Measurements from ENCODE around the gene NR2F1-AS1.
"Not testable (repeated sequence)": the region's sequence is repeated elsewhere in the genome, so short reads cannot be mapped to it uniquely, and the experiment has no call there.

The NR2F1-AS1 gene

DNA sequence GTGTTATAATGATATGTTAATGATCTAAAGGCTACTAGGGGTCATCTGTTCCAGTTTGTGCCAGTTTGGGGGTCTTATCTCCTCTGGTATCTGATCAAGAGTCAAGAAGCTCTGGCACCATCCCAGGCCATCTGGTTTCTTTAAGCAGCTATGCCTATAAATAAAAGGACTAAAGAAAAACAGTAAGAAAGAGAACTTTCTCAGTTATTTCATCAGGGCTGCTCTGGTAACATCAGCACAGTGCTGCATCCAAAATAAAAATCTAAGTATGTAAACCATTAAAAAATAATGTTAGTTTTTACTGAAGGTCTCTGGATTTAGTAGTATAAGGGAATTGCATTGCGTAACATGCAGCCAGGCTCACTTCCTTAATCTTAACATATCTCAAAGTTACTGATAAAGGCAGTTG, 185.0 kb downstream of the NR2F1-AS1 start:
- H3K27ac ChIP-seq: no peak overlapping the region
- TF ChIP-seq, protein P1, sequence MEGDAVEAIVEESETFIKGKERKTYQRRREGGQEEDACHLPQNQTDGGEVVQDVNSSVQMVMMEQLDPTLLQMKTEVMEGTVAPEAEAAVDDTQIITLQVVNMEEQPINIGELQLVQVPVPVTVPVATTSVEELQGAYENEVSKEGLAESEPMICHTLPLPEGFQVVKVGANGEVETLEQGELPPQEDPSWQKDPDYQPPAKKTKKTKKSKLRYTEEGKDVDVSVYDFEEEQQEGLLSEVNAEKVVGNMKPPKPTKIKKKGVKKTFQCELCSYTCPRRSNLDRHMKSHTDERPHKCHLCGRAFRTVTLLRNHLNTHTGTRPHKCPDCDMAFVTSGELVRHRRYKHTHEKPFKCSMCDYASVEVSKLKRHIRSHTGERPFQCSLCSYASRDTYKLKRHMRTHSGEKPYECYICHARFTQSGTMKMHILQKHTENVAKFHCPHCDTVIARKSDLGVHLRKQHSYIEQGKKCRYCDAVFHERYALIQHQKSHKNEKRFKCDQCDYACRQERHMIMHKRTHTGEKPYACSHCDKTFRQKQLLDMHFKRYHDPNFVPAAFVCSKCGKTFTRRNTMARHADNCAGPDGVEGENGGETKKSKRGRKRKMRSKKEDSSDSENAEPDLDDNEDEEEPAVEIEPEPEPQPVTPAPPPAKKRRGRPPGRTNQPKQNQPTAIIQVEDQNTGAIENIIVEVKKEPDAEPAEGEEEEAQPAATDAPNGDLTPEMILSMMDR (conservative IDR thresholded peaks at IDR 0.05): no peak

DNA sequence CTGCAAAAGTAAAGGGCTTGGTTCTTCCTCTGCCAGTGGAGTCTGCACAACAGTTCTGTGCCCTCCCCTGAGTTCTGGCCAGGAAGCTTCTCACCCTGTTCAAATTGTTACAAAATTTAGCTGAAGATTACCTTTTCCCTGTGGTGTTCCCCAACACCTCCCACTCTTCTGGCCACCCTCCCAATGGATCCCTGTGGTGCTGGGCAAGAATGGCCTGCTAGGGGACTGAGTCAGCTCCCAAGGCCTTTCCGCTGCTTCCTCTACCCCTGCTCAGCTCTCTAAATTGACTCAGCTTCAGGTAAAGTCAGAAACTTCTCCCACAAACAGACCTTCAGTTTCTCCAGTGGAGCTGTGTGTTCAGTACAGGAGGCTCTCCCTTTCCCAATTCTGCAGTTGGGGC, 186.0 kb downstream of the NR2F1-AS1 start:
- TF ChIP-seq, protein P1 (conservative IDR thresholded peaks at IDR 0.05): no peak
- no peak overlapping the region for H3K27ac ChIP-seq

DNA sequence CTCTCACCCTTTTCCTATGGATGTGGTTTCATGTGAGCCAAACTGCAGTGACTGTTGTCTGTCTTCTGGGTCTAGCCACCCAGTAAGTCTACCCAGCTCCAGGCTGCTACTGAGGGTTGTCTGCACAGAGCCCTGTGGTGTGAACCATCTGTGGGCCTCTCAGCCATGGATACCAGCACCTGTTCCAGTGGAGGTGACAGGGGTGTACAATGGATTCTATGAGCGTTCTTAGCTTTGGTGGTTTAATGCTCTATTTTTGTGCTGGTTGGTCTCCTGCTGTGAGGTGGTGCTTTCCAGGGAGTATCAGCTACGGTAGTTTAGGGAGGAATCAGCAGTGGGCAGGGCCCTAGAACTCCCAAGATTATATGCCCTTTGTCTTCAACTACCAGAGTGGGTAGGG, 186.7 kb downstream of the NR2F1-AS1 start:
- TF ChIP-seq, protein P1 (conservative IDR thresholded peaks at IDR 0.05): no peak

DNA sequence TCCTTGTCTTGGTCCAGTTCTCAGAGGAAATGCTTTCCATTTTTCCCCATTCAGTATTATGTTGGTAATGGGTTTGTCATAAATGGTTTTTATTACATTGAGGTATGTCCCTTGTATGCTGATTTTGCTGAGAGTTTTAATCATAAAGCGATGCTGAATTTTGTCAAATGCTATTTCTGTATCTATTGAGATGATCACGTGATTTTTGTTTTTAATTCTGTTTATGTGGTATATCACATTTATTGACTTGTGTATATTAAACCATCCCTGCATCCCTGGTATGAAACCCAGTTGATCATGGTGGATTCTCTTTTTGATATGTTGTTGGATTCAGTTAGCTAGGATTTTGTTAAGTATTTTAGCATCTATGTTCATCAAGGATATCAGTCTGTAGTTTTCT, 189.8 kb downstream of the NR2F1-AS1 start:
- H3K27ac ChIP-seq: not testable (repeated sequence)

More for the DNA sequence above, 186.7 kb downstream of the NR2F1-AS1 start:
- no peak overlapping the region for H3K27ac ChIP-seq

DNA sequence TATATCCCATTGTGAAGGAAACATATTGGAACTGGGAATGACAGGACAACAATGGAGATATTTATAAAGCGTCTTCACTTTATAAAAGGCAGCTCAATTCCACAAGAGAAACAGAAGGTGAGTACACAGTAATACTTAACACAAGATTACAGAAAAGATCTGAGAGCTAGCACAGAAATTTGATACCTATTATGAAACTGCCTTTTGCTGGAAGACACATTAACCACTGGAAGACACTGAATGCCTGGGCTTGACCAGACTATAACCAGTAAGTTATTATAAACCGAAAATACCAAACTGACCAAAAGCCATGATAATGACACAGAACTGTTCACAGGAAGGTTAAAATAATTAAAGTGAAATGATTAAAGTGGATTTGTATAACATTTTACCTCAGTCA, 195.4 kb downstream of the NR2F1-AS1 start:
- TF ChIP-seq, protein P1 (conservative IDR thresholded peaks at IDR 0.05): no peak
- H3K27ac ChIP-seq: no peak overlapping the region

DNA sequence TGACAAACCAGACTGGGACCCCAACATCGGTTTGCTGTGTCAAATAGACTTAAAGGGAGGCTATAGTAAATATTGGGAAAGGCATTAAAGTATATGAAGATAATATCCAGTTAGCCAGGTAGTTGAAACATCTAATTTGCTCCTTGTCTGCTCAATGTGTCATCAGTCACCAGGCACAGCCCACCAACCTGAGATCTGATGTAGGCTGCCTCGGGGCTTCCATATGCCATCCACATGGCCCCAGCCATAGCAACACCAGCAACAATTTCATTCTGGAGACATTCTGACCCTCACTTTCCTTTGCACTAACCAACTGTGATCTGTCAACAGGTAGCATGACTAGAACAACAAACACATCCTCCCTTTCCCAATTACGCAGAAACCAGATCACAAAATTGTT, 196.0 kb downstream of the NR2F1-AS1 start:
- no peak overlapping the region for H3K27ac ChIP-seq
- TF ChIP-seq, protein P1 (conservative IDR thresholded peaks at IDR 0.05): no peak

DNA sequence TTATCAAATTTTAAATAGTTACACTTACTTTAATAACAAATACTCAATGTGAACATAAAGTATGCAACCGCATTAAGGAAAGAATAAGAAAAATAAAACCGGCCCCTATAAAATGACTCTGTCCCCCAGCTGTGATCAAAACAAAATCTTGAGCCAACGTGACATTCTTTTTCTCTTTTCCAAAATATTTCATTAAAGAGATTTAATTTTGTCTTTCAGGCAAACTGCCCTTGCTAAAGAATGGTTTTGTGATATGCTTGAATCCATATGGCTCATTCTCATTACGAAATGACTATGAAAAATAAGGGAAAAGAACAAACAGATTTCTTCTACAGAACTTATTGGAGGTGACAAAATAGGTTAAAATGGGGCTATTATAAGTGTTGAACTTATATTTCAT, 197.0 kb downstream of the NR2F1-AS1 start:
- TF ChIP-seq, protein P1 (conservative IDR thresholded peaks at IDR 0.05): no peak

DNA sequence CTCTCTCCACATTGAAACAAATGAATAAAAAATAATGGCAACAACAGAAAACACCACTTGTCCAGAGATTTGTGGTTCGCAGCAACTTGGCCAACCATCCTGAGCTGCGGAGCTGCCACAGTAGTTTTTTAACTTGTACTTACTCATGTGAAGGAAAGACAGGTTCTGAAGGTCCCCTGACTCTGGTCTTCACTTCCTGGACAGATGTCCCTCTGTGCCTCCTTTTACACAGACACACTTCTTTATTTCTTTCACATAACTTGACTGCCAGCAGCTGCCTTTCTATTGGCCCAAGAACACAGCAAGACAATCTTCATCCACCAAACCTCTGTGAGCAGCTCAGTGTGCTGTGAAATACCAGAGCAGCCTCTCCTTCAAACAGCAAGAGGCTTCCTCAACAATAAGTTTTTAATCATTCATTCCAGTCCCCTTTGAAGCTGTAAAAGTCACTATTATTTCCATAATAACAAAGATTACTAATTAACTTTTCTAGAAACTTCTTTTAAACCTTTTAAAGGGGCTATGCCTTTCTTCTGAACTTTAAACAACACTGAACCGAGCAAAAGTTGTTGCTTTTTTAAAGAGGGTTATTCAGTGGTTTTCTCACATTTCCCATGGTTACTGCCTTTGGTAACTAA, 198.7 kb downstream of the NR2F1-AS1 start:
- H3K27ac ChIP-seq: no peak overlapping the region
- TF ChIP-seq, protein P1 (conservative IDR thresholded peaks at IDR 0.05): no peak

More for the DNA sequence above, 197.0 kb downstream of the NR2F1-AS1 start:
- H3K27ac ChIP-seq: no peak overlapping the region
